GM12891 (cell line): Measurements from ENCODE around the gene DNMBP.

Source experiments
- PAX5 ChIP-seq: IDR thresholded peaks from 2 replicates; pipeline ENCODE4 v1.6.1; 2011; ENCODE audit warnings: low read length, moderate library complexity, mild to moderate bottlenecking; ENCODE audit not compliant: insufficient read depth, severe bottlenecking
- POLR2A ChIP-seq: IDR thresholded peaks from 2 replicates; pipeline ENCODE4 v1.6.1; 2011; ENCODE audit warnings: low read depth, low read length, control low read depth
- POLR2AphosphoS5 ChIP-seq: IDR thresholded peaks from 2 replicates; pipeline ENCODE4 v1.6.1; 2011; ENCODE audit warnings: low read depth, low read length, control low read depth
- TAF1 ChIP-seq: IDR thresholded peaks from 2 replicates; pipeline ENCODE4 v1.6.1; 2011; ENCODE audit warnings: low read depth, low read length, control low read depth

- no peak for TF ChIP-seq POLR2A
- TF ChIP-seq POLR2AphosphoS5 = no peak
- no peak for TF ChIP-seq TAF1
- no peak for TF ChIP-seq PAX5
These were observed 89.3 kb downstream of the DNMBP start for GRCh38 chr10:99920486-99920885.
